Activated CD8-positive, alpha-beta memory T cell treated with anti-CD3 and anti-CD28 coated beads, Interleukin-2, amount 50 U/mL, for 4 hours (primary cell): ENCODE results near the gene SRC.

Source experiments
- DNase-seq: peaks from one replicate; pipeline ENCODE4 v3.0.0-alpha.2; 2020

SRC gene

GRCh38 chr20:37345339-37346235 lies at the start of gene SRC:
SRC (plus strand) TSS chr20:37346140; CDS start chr20:37384154, 38,014 bp downstream.
- DNase-seq: peak; percentile 53

- DNase-seq: no peak
Measured at GRCh38 chr20:37296371-37296770, 49.6 kb upstream of the SRC start.

DNA sequence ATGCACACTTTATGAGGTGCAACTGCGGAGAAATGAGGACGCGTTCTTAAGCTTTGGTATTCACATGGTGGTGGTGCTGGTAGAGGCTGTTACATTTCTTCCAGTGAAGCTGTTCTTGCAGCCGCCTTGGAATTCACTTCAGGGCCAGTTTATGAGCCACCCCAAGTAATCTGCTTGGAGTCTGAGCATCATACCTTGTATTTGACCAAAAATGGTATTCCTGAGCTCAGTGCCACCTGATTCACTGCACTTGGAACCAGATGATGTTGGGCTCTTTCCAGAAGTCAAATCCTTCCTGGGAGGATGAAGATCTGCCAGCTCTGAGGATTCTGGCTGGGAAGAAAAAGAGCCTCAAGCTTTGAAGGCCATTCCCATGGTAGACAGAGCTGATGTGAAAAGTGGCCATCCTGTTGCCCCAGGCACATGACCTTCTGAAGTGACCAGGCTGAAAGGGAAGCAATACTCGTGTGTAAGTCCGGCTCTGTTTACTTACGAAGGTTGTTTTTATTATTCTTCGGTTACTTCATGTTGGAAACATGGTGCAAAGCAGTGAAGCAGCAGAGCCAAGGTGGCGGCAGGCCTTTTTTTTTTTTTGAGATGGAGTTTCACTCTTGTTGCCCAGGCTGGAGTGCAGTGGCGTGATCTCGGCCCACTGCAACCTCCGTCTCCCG lies 48.7 kb upstream of the SRC start:
- DNase-seq: no peak

GRCh38 chr20:37298190-37298939 lies 47.6 kb upstream of the SRC start:
- no peak for DNase-seq

- DNase-seq: no peak
Measured at GRCh38 chr20:37299718-37300528, 46.0 kb upstream of the SRC start.

DNA sequence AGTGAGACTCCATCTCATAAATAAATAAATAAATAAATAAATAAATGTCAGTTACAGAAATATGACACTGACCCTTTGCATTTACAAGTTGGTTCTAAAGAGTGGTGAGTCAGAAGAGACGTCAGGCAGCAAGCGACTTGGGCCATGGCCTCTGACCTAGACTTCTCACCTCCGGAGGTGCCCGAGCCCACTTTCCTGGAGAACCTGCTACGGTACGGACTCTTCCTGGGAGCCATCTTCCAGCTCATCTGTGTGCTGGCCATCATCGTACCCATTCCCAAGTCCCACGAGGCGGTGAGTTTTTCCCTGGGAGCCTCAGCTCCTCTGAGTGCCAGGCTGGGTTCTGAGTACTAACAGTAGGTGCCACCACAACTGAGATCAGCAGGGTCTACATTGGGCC lies 44.8 kb upstream of the SRC start:
- DNase-seq: no peak

GRCh38 chr20:37301558-37301957 lies 44.4 kb upstream of the SRC start:
- DNase-seq: no peak

DNA sequence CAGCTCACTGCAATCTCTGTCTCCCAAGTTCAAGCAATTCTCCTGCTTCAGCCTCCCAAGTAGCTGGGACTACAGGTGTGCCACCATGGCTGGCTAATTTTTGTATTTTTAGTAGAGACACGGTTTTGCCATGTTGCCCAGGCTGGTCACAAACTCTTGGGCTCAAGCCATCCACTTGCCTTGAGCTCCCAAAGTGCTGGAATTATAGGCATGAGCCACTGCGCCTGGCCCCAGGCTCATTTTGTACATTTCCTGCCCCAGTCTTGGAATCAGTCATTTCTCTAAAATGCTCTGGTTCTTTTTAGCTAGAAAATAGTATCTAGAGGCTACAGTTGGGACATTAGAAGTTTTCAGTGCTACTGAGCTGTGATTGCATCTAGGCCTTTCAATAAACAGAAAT lies 43.0 kb upstream of the SRC start:
- DNase-seq: no peak

- no peak for DNase-seq
Measured at GRCh38 chr20:37303637-37304036, 42.3 kb upstream of the SRC start.

GRCh38 chr20:37305079-37305478 lies 40.9 kb upstream of the SRC start:
- no peak for DNase-seq

GRCh38 chr20:37305839-37306238 lies 40.1 kb upstream of the SRC start:
- DNase-seq: no peak

DNA sequence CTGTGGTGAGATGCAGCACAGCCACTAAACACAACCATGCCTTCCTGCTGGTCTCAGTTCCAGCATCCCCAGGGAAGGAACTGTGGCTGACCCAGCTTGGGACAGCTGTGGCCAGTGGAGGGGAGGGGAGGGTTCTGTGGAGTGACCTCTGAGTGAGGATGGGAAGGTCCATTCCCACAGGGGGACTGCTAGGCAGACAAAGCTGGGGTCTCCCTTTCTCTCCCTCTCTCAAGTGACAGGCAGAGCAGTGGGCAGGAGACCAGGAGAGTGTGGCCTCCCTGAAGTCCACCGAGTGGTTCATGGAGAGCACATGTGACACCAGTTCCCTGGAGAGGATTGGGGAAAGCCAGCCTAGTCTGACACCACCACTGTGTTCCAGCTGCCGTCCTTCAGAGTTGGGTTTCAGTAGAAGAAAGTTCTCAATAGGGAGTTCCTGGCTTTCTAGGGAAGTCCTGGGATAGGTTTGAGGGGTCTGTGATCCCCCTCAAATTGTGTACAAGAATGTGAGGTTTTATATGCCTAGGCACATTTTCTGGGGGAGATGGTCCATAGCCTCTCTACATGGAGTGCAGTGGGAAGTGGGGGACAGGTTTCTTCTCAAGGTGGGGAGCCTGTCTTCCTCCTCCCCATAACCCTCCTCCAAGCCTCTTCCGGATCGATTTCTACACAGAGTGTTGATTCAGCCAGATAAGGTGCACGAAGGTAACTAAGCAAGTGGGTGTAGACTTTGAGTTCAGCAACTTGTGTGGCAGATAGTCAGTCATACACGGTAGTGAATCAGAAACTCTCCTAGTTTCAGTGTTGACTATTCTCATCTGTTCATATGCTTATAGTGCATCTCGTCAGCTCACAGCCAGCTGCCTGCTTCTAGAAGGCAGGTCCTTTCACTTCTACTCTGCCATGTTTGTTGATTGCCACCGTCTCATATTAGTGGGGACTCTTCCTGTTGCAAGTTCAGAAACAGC lies 37.6 kb upstream of the SRC start:
- no peak for DNase-seq

DNA sequence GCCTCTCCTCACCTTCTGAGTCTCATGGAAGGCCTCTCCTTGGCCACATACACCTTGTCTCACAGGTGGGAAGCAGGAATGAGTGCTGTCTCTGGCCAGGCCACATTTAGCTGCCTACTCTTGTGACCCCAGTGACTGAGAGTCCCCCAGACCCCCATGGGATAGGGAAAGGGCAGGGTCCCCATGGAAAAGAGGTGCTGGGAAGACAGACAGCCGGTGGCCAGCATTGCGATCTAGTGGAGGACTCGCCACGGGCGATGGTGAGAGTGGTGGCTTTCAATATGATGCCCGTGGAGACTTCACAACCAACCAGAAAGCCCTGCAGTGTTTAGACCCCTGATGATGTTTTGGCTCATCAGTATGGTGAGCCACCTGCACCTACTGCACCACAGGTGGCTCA lies 36.6 kb upstream of the SRC start:
- no peak for DNase-seq

GRCh38 chr20:37309936-37310590 lies 35.9 kb upstream of the SRC start:
- DNase-seq: no peak

GRCh38 chr20:37310951-37311350 lies 35.0 kb upstream of the SRC start:
- DNase-seq: no peak

DNA sequence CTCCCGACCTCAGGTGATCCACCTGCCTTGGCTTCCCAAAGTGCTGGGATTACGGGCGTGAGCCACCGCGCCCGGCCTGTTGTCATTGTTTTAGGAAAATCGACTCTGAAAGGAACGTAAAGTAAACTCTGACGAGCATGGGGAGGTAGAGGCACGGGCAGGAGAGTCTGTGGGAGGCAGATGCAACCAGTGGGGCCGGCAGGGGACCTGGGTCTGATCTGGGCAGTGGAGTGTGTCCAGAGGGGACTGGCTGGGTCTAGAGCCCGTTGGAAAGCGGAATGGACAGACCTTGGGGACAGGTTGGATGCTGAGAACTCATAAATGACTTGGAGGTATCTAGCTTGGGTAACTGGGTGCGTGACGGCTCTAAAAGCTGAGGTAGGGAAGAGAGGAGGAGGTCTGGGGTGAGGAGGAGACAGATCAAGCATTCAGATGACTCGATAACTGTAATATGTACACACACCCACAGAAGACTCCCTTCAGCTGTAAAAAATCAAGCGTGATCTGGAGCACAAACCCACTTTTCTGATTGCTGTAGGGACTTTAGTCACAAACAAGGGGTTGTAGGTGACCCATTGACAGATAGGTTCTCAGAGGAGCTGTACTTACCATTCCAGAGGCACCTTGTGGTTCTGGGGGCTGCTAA lies 34.1 kb upstream of the SRC start:
- no peak for DNase-seq

DNA sequence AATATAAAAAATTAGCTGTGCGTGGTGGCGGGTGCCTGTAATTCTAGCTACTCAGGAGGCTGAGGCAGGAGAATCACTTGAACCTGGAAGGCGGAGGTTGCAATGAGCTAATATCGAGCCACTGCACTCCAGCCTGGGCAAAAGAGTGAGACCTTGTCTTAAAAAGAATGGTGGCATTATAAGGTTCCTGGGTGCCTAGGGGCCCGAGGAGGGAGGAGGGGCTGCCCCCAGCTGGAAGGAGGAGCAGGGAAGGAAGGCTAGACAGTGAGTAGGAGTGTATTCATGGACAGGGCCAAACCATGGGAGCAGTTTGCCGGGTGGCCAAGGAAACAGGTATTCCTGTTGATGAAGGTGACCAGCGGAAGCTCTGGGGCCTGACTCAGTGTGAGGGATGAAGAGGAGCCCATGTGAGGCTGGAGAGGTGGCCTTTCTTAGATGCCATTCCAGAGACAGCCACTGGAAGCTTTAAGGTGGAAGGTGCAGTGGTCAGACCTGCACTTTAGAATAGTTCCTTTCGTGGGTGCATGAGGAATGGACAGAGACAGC lies 32.3 kb upstream of the SRC start:
- DNase-seq: no peak

GRCh38 chr20:37314099-37314498 lies 31.8 kb upstream of the SRC start:
- no peak for DNase-seq

DNA sequence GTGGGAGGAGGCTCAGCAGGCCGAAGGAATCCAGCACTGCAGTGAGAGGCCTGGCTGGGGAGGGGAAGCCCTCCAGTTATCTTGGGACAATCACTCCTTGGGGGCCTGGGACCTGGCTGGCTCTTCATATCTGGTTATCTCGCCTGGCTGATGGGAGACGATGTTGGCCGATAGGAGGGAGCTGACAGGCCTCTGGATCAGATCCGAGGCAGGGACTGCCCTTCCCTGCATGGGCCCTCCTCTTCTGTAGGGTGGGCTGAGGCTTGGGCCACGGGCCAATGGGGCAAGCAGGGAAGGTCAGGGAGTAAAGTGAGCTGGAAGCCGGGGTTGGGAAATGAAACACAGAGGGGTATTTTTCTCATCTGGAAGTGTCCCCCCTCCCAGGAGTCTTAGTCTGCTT lies 31.3 kb upstream of the SRC start:
- no peak for DNase-seq

GRCh38 chr20:37315021-37315451 lies 30.9 kb upstream of the SRC start:
- no peak for DNase-seq
